ENCODE data around the gene SH3RF1.
A peak's percentile ranks its signal among the peaks of the same experiment; 100 is the strongest.

The SH3RF1 gene

DNA sequence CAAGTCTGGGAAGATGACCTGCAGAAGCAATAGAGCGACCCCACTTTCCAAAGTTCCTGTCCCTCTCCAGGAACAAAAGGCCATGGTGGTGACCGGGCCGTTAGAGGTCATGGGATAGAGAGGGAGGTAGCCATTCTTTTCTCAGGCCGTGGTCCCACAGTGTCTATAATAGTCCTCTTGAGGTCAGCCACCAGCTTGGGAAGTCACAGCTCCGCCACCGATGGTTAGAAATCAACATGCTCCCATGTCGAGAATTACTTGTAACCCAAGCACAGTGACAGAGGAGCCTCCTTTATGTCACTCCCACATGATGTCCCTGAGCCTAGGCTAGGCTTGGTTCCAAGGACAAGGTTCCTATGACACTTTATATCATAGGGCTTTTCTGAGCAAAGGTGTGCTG lies 212.4 kb downstream of the SH3RF1 start:
- DNase-seq: no peak

DNA sequence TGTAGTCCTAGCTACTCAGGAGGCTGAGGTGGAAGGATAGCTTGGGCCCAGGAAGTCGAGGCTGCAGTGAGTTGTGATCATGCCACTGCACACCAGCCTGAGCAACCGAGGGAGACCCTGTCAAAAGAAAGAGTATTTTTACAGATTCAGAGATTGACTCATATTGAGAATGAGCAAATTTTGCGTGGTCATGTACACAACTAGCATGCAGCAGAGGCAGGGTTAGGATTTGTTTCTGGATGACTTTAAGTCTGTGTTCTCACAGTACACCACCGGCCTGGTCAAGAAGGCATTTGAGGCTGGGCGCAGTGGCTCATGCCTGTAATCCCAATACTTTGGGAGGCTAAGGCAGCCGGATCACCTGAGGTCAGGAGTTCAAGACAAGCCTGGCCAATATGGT lies 215.9 kb downstream of the SH3RF1 start:
- DNase-seq: no peak

GRCh38 chr4:169052594-169052945 lies 218.2 kb downstream of the SH3RF1 start:
- no peak for DNase-seq

DNA sequence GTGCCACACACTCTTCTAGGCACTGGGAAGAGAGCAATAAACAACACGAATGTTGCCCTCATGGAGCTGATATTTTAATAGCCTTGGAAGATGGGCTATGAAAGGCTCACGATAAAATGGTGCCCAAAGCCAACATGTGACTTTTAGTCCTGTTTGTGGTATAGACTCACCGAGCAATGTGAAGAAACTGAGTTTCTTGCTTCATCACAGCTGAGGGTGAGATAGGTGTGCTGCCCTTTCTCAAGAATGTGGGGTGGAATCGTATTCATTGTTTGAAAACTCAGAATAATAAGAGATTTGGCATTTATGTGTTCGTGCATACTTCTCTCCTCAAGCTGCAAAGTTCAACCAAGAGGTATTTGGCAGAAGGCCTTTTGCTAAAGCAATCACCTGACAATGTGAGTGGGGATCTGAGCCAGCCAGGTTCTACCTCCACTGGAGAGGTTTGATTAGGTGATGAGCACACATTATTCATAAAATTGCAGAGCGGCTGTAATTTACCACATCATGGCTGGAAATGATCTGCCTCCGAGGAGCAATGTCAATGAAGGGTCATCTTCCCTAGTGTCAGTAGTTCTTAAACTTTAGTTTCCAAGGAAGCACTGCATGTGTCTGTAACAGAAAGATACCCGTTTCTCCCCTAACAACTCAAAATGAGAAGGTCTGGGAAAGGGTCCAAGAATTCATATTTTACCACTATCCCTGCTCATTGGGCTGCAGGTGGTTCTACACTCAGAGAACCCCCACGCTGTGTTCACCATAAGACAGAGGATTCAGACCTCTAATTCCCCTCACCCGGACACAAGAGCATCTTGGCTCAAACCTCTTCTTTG lies 218.8 kb downstream of the SH3RF1 start:
- no peak for DNase-seq

GRCh38 chr4:169050881-169051760 lies 219.6 kb downstream of the SH3RF1 start:
- no peak for DNase-seq

- no peak for DNase-seq
Observed at GRCh38 chr4:169050284-169050683, 220.5 kb downstream of the SH3RF1 start.

GRCh38 chr4:169048868-169049414 lies 221.8 kb downstream of the SH3RF1 start:
- no peak for DNase-seq

DNA sequence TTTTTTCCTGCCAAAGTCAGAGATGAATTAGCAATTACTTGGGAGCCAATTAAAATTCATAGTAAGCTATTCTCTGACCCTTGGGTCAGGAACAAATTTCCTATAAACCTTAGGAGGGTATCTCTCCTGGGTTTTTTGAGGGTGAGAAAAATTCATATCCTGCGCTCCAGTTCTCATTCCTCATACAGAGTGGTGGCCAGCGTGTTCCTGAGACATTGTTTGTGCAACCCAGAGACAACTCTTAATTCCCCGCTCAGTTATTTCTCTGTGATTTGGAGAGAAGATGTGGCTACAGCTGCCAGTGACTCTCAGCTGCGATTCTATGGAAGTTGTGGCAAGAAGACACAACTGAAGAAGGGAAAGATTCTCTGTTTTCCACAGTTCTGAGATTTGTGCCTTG lies 222.8 kb downstream of the SH3RF1 start:
- no peak for DNase-seq

- DNase-seq: peak; percentile 44
Observed at GRCh38 chr4:169045862-169046584, 224.7 kb downstream of the SH3RF1 start.

DNA sequence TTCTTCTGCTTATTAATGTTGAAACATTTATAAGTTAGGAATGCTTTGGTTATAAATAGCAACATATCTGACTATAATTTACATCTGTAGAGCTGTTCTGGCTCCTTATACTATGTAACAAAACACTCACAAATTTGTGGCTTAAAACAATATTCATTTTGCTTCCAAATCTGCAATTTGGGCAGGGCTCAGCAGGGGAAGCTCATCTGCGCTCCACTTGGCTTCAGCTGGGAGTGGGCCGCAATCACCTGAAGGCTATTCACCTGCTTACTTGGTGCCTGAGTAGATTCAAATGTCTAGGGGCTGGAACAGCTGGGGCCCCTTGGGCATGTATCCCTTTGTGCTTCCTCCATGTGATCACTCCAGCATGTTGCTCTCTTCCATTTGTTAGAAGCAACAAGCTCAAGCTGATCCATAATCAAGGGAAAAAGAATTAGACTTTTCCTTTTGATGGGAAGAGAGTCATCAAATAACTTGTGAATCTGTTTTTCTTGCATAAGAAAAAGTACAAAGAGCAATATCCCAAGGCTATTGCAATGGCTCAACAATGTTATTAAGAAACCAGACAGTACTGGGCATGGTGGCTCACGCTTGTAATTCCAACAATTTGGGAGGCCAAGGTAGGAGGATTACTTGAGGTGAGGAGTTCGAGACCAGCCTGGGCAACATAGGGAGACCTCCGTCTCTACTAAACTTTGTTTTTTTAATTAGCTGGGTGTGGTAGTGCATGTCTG lies 225.9 kb downstream of the SH3RF1 start:
- no peak for DNase-seq
